Fibroblast of pulmonary artery (primary cell): ENCODE results near the gene PIR.
A peak's percentile ranks its signal among the peaks of the same experiment; 100 is the strongest.

ENCODE experiments used
- DNase-seq: peaks from one replicate; pipeline ENCODE4 v3.0.0-alpha.2; 2010; ENCODE audit warnings: low read depth
- H3K4me3 ChIP-seq: replicated peaks from 2 replicates; pipeline ENCODE4 v1.5.1; 2011; ENCODE audit warnings: low read depth, mild to moderate bottlenecking, control low read depth, low read length, moderate library complexity
- TF ChIP-seq, protein P1 (sequence below): IDR thresholded peaks from 2 replicates; pipeline ENCODE4 v1.5.1; 2011; ENCODE audit warnings: mild to moderate bottlenecking, control low read depth, low read length, inconsistent platforms; ENCODE audit errors: missing control alignments

PIR gene

DNA sequence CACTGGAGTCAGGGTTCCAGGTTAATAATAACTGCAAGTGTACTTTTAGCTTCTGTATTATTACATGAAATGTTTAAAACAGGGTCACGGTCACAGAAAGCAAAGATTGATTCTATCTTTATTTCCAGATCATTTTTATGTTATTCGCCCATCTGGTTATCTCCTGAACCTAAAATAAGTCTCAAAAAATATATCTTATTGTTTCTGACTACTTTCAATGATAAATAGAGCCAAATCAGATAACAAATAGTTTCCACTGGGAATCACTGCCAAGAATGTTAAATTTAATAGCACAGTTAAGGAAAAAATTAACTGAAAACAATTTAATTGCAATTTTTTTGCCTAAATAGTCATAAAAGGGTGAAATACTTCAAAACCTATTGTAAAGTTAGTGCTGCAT is 91.8 kb downstream of the PIR start:
- no peak overlapping the region for H3K4me3 ChIP-seq
- TF ChIP-seq, protein P1, sequence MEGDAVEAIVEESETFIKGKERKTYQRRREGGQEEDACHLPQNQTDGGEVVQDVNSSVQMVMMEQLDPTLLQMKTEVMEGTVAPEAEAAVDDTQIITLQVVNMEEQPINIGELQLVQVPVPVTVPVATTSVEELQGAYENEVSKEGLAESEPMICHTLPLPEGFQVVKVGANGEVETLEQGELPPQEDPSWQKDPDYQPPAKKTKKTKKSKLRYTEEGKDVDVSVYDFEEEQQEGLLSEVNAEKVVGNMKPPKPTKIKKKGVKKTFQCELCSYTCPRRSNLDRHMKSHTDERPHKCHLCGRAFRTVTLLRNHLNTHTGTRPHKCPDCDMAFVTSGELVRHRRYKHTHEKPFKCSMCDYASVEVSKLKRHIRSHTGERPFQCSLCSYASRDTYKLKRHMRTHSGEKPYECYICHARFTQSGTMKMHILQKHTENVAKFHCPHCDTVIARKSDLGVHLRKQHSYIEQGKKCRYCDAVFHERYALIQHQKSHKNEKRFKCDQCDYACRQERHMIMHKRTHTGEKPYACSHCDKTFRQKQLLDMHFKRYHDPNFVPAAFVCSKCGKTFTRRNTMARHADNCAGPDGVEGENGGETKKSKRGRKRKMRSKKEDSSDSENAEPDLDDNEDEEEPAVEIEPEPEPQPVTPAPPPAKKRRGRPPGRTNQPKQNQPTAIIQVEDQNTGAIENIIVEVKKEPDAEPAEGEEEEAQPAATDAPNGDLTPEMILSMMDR = no peak
- DNase-seq = no peak

DNA sequence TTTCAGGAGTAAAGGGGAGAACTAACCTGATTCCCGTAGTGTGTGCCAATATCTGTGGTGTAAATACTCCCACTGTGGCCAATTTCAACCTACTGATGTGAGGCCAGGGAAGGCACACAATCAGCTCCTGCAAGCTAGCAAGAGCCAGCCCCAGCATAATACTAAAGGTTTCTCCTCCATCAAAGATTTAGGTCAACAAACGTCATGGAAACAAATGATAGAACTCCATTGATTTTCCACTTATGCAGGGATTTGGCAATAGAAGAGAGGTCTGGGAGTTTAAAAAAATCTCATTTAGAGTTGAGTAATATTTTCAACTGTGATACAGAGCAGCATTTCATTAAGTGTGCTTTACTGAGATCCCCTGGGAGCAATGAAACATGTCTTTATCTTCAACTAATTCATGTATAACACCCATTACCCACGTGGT is 93.2 kb downstream of the PIR start:
- DNase-seq = no peak
- TF ChIP-seq, protein P1 = no peak
- H3K4me3 ChIP-seq = no peak overlapping the region

DNA sequence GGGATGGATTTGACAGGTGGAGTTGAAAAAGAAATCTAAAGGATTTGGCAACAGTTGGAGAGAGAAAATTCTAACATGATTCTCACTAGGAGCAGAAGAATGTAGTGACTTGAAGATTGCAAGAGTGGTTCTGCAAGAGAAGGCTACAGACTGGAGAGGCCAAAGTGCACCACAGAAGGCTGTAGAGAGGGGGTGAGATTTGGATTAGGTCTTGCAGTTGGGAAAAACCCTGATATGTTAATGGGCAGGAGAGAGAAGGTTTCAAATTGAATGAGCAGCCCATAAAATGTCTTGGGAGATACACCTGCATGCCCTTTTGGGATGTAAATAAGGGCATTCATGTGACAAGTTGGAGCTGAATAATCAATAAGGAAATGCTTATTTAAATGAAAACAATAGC is 94.3 kb downstream of the PIR start:
- DNase-seq = no peak
- TF ChIP-seq, protein P1 = no peak

DNA sequence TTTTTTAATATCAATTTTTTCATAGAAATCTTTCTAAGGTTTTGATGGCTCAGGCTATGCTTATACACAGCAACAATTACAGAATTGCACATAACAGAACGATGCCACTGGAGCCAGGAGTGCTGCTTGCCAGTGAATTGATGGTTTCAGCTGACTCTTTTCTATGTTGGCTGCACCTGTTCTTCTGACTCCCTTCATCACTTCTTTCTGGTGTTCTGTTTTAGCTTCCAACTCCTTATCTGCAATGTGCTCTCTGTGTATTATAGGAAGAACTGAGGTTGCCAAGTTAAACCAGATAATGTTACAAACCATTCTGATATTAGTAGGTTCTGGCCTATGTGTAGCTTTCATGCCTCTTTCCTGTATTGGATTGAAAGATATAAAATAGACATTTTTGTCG is 97.3 kb downstream of the PIR start:
- no peak for DNase-seq
- H3K4me3 ChIP-seq = no peak overlapping the region
- TF ChIP-seq, protein P1 = no peak

More for the DNA sequence above, 94.3 kb downstream of the PIR start:
- H3K4me3 ChIP-seq = no peak overlapping the region

DNA sequence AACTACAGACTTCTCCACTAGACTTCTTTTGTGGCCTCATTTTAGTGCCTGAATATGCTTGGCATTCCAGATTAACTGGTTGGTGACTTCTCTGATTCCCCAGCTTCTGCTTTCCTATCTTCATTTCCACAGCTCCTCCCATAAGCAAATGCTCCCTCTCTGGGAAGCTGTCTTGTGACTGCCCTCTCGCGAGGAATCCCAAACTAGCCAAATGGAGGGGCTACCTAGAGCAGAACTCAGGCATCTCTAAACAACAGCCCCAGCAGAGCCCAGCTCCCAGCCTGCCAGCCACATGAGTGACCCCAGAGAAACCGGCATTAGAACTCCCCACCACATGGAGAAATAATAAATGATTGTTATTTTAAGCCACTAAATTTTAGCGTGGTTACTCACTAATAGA is 101.3 kb downstream of the PIR start:
- TF ChIP-seq, protein P1 = no peak
- DNase-seq = no peak
- H3K4me3 ChIP-seq = no peak overlapping the region

DNA sequence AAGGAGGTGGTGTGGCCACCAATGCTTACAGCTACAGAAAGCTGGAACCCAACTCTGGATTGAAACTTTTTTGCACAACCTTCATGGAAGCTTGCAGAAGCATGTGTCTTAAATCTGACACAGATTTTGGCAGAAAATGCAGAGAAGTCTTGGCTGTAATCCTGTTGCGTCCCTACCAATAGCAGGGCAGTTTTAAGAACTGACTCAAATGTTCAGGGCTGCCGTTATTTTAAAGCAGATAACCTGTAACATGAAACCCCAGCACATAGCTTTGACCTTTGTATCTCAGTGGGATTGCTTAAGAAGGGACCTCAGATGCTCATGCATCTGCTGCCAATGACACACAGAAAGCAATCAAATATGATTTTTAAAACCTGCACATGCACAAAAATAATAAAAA is 108.8 kb downstream of the PIR start, which contains the start of gene VEGFD:
VEGFD (minus strand) TSS at position 110 of the 400 bp plus-strand sequence. CDS start 467 bp downstream, outside the sequence.
- no peak within 1 kb of the TSS for H3K4me3 ChIP-seq
- DNase-seq = peak; percentile 71
- TF ChIP-seq, protein P1 = no peak

DNA sequence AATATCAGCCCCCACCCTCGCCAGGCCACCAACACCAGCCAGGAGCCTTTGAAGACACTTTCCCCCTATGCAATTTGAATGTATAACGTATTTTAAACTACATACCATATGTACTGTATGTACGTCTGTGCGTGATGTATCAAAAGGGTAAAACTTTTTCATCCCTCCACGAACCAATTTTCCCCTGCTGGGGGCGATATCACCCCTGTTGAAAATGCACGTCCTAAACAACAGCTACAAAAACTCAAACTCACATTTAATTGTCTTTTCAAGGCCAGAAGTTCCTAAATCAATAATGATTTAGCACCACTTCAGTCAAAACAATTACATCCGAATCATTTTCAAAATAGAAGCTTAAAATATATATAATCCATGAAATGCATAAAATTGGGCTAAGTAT is 110.3 kb downstream of the PIR start:
- no peak overlapping the region for H3K4me3 ChIP-seq
- no peak for DNase-seq
- TF ChIP-seq, protein P1 = no peak
